Measurements from ENCODE around the gene MCRIP1.

MCRIP1 gene

DNA sequence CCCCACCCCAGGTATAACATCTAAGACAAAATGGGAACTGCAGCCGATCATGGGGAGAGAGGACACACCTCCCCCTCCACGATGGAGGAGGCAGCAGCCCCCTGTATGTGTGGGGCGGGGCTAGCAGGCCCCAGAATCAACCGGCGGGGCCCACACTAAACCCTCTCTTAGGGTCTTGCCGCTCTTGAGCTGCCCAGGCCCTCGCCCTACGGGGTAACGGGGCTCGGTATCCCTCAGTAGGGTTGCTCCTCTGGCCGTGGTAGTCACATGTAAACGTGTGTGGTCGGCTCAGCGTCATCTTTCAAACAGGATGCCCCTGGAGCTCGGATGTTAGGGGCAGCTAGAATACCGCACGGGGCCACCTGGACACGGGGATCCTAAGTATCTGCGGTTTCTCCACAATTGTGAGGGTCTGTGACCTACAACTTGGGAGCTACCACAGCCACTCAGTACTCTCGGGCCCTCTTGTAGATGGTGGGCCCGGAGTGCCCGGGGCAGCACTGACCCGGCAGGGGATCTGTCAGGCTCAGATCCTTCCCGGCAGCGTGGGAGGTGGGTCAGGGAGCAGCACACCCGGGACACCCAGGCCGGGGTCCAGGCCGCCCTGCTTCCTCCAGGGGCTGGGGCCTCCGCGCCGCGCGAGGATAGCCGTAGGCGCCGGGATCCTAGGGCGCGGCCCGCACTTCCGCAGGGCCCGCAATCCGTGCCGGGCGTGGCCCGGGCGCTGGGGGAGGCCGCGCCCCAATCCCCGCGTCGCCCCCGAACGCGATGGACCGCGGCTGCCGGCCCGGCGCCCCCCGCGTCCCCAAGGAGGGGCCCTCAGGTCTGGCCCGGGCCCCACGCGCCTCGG, 37.3 kb upstream of the MCRIP1 start:
- TF ChIP-seq, protein P1, sequence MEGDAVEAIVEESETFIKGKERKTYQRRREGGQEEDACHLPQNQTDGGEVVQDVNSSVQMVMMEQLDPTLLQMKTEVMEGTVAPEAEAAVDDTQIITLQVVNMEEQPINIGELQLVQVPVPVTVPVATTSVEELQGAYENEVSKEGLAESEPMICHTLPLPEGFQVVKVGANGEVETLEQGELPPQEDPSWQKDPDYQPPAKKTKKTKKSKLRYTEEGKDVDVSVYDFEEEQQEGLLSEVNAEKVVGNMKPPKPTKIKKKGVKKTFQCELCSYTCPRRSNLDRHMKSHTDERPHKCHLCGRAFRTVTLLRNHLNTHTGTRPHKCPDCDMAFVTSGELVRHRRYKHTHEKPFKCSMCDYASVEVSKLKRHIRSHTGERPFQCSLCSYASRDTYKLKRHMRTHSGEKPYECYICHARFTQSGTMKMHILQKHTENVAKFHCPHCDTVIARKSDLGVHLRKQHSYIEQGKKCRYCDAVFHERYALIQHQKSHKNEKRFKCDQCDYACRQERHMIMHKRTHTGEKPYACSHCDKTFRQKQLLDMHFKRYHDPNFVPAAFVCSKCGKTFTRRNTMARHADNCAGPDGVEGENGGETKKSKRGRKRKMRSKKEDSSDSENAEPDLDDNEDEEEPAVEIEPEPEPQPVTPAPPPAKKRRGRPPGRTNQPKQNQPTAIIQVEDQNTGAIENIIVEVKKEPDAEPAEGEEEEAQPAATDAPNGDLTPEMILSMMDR (IDR thresholded peaks at IDR 0.05; ENCODE audit: low read depth, low read length), result no peak
- DNase-seq (ENCODE audit: extremely low read depth, low read depth), result no peak

DNA sequence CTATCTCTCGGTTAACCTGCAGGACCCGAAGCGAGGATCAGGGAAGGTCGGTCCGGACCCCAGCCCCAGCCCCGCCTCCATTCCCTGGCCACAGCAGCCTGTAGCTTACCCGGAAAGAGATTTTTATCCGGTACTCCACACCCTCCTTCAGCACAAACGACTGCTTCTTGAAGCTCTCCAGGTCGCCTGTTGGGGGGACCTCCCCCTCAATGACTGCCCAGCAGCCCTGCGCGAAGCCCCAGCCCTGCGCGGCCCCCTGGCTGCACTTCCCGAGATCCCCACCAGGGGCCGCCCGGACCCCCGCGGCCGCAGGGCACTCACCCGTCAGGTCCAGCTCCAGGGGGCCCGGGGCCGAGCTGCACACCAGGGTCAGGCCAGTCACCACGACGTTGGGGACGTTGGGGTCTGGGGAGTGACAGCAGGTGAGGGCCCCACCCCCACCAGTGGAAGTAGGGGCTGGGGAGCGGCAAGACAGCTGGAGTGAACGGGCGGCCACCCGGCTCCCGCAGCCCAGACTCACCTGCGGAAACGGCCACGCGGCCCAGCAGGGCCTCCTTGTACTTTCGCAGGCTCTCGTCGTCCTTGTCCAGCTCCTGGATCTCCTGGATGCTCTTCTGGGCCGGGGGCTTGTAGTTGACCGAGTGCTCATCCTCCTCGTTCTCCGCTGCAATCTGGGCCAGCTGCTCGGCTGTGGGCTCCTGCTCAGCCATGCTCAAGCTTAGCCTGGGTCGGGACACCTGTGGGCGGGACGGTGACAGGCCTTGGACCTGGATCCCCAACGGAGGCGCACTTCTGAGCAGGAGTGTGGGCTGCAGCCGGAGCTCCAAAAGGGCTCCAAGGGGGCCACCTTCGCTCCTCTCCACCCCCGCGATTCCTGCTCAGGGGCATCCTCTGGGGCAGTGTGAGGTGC, 36.4 kb upstream of the MCRIP1 start:
- DNase-seq (ENCODE audit: extremely low read depth, low read depth), result no peak
- TF ChIP-seq, protein P1 (IDR thresholded peaks at IDR 0.05; ENCODE audit: low read depth, low read length), result peak; percentile 69

DNA sequence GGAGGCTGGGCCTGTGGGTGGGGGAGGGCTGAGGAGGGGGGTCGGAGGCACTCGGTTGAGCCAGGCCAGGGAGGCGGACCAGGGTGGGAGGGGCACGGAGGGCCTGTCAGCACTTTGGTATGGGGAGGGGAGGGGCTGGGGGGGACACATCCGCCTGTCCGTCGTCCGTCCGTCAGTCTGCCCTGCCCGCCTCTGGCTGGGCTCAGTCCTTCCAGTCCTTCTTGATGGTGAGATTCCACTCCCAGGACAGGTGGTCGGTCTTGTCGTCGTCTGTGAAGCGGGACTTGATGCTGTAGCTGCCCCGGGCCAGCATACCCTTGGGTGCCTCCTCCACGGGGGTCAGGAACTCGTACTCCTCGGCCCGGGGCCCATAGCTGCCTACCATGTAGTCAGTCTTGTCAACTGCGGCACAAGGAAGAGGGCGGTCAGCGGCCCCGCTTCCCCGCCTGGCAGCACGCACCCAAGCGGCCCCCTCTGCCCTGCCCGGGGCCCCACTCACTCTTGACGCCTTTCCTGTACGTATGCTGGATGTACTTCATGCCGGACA, 35.7 kb upstream of the MCRIP1 start:
- peak; percentile 76 for DNase-seq (ENCODE audit: extremely low read depth, low read depth)
- TF ChIP-seq, protein P1 (IDR thresholded peaks at IDR 0.05; ENCODE audit: low read depth, low read length), result no peak

DNA sequence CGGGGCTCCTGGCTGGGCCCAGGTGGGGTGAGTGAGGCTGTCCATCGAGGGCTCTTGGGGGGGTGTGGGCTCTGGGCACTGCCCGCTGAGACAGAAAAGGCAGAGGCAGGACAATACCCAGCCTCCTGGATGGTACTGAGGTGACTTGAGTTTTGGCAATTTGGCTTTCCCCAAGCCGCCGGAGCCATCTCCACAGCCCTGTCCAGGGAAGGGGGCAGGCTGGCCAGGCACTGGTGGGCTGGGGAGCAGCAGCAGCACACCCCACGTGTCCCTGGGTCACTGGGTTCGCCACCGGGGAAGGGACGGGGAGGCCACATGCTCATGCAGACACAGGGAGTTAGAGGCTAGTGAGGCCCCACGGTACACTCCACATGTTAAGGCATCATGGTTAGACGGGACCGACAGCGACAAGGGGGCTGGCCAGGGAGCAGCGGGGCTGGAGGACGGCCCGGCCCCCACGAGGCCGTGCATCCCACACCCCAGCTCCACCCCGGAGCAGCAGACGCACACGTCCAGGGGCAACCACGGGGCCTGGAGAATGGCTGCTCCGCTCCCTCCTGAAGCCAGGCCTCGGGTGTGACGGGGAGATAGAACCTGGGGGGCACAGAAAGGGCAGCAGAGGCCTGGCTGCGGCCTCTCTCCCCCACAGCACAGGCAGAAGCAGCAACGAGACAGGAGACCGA, 35.0 kb upstream of the MCRIP1 start:
- TF ChIP-seq, protein P1 (IDR thresholded peaks at IDR 0.05; ENCODE audit: low read depth, low read length), result no peak
- no peak for DNase-seq (ENCODE audit: extremely low read depth, low read depth)

DNA sequence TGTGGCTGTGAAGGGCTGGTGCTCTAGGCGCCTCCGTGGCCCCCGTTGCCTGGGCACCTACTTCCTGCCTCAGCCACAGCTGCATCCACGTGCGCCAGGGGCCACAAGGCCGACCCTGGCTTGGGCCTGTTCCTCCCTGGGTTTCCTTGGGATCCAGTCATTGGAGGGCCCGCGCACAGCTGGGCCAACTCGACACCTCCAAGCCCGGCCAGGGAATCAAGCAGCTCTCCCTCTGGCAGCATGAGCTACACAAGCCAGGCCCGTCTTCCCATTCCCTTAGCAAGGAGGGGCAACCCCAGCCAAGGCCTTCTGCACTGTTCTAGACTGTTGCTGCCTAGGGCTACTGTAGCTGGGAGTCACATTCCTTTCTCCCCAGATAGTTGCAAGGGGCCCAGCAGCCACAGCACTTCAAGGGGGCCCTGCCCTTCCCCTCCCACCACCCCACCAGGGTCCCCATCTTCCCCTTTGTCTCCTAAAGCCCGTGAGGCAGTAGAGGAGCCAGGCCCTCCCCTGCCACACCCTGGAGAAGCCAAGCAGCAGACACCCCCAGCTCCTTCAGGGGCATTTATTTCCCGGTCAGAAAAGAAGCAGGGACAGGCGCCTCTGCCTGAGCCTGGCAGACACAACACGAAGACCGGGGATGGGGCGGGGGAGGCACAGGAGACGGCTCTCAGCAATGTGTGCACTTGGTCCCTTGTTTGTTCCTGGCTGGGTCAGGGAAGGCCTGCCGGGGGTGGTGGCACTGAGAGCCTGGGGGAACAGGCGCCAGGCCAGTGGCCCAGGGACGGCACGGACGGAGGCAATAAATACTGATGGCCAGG, 34.3 kb upstream of the MCRIP1 start:
- TF ChIP-seq, protein P1 (IDR thresholded peaks at IDR 0.05; ENCODE audit: low read depth, low read length), result no peak
- DNase-seq (ENCODE audit: extremely low read depth, low read depth), result no peak

DNA sequence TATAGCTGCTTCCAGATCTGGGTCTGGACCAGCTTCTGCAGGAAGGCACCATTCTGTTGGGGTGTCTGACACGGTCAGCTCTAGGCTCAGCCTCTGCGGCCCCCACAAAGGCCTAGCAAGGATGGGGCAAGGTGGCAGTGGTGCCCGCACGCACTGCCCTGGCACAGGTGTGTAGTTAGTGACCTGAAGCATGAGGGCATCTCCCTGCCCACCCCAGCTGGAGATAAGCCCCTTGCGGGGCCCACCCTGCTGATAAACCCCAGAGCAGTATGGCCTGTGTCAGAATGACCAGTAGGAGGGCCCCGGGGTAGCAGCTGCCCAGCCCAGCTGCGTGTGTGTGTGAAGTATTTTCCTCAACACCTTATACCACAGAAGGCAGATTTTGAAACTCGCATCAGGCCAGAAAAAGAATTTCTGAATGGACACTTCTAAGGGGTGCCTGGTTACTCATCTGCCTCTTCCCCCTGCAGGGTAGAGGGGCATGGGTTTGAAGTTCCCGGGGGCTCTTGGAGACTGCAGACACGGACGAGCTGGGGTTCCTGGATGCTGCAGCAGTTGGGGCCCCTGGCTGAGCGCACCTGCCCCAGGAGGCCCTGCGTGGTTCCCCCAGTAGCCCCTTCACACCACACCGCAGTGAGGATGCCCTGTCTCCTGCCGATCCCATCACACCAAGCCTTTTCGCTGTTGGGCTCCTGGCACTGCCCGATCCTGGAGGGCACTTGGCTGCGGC, 33.5 kb upstream of the MCRIP1 start:
- TF ChIP-seq, protein P1 (IDR thresholded peaks at IDR 0.05; ENCODE audit: low read depth, low read length), result no peak
- DNase-seq (ENCODE audit: extremely low read depth, low read depth), result no peak
